Astrocyte of the cerebellum (primary cell): Measurements from ENCODE around the gene MYH7B.

Experiments used
- DNase-seq: peaks from one replicate; pipeline ENCODE4 v3.0.0-alpha.2; 2011; ENCODE audit warnings: low read depth
- H3K4me3 ChIP-seq: 2 replicates; pipeline ENCODE4 v1.5.1; 2011; ENCODE audit warnings: mild to moderate bottlenecking, low read depth, low read length, moderate library complexity
- CTCF ChIP-seq: IDR thresholded peaks from 2 replicates; pipeline ENCODE4 v1.5.1; 2012; ENCODE audit warnings: low read length, low read depth, moderate library complexity, mild to moderate bottlenecking; ENCODE audit errors: missing control alignments
- in situ Hi-C: cut with HindIII; loops from 2 replicates; pipeline ENCODE4 v1.10.0; 2017; ENCODE audit warnings: low sequenced_read_pairs

Gene MYH7B

GRCh38 chr20:34942301-34942700 is 13.4 kb upstream of the MYH7B start:
- H3K4me3 ChIP-seq = no peak overlapping the region
- DNase-seq = no peak
- in situ Hi-C loops = no loop called here
- no peak for TF ChIP-seq CTCF

- TF ChIP-seq CTCF = no peak
- in situ Hi-C loops = no loop called here
- H3K4me3 ChIP-seq = no peak overlapping the region
- DNase-seq = no peak
Measured at GRCh38 chr20:34943808-34944567, 11.7 kb upstream of the MYH7B start.

- in situ Hi-C loops = no loop called here
- H3K4me3 ChIP-seq = no peak overlapping the region
- no peak for TF ChIP-seq CTCF
- DNase-seq = no peak
Measured at GRCh38 chr20:34945315-34946077, 10.2 kb upstream of the MYH7B start.

- no peak overlapping the region for H3K4me3 ChIP-seq
- TF ChIP-seq CTCF = no peak
- no peak for DNase-seq
- in situ Hi-C loops = no loop called here
Measured at GRCh38 chr20:34946661-34947060, 9.0 kb upstream of the MYH7B start.

GRCh38 chr20:34947336-34947735 is 8.3 kb upstream of the MYH7B start:
- in situ Hi-C loops = no loop called here
- TF ChIP-seq CTCF = no peak
- no peak for DNase-seq
- H3K4me3 ChIP-seq = no peak overlapping the region

- in situ Hi-C loops = no loop called here
- no peak for TF ChIP-seq CTCF
- no peak for DNase-seq
- H3K4me3 ChIP-seq = no peak overlapping the region
Measured at GRCh38 chr20:34948030-34948429, 7.6 kb upstream of the MYH7B start.
